HTERT RPE-1 (cell line): ENCODE results near the gene SYNDIG1.

Experiments
- in situ Hi-C: fragments of 300-500 bp; cut with MboI; formaldehyde crosslinking; loops from 4 replicates; pipeline ENCODE4 v1.14.3; 2020; ENCODE audit warnings: low sequenced_read_pairs

The SYNDIG1 gene

DNA sequence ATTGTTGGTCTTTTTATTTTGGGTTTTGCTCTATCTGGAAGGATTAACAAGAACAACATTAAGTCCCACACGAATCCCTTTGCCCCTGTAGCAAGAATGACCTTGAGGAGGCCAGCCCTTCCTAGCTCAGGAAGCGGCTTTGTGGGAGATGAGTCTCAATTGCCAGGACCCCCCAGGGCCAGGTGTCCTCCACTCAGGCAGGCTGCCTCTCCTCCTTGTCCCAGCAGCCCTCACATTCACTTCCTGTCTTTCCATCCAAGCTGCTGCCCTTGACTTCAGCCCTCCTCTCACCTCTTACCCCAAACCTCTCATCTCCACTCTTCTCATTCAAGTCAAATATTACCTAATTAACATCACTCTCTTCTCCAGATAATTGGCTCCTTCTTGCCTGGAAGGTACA is 22.6 kb upstream of the SYNDIG1 start:
- in situ Hi-C loops: no loop called here

DNA sequence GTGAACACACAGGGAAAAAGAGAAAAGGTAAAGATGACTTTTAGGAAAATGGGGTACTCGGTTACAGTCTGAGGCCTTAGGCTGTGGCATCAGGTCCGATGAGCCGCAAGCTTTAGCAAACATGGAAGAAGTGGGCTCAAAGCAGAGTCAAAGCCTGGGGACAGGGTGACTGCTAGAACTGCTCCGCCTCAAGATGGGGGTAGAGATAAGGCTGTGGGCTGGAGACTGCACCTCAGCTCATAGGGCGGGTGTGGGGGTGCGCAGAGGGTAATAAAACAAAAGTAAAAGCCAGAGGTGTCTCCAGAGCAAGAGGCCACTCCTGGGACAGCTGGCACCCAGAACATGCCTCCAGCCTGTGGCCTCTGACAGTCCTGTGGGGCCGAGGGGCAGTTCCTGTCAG is 21.3 kb upstream of the SYNDIG1 start:
- in situ Hi-C loops: no loop called here

DNA sequence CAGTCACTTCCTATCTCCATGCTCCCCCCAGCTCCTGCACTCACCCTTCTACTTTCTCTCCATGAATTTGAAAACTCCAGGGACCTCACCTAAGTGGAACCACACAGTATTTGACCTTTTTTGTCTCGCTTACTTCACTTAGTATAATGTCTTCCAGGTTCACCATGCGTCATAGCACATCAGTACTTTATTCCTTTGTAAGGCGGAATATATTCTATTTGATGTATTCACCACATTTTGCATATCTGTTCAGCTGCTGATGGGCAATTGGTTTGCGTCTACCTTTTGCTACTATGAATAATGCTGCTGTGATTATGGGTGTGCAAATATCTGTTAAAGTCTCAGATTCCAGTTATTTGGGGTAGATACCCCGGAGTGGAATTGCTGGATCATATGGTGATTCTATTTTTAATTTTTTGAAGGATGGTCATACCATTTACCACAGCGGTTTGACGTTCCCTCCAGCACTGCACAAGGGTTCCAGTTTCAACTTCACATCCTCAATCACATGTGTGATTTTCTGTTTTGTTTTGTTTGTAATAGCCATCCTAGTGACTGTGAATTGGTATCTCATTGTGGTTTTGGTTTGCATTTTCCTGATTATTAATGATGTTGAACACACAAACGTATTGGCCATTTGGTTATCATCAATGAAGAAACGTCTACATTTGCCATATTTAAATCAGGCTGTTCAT is 20.3 kb upstream of the SYNDIG1 start:
- in situ Hi-C loops: no loop called here

DNA sequence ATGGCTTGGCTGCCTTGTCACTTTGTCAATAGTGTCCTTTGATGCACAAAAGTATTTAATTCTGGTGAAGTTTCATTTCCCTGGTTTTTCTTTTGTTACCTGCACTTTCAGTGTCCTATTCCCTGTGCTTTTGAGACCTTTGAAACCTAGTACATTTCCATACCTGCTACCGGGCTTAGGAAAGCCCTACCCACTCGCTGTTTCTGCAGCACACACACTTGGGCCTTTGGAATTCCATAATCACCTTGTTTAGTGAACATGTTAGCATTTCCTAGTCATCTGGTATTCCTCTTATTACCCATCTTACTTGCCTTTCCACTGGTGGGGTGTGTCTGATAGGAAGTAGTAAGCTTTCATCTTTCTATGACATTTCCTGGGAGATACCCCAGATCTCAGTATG is 19.3 kb upstream of the SYNDIG1 start:
- in situ Hi-C loops: no loop called here

DNA sequence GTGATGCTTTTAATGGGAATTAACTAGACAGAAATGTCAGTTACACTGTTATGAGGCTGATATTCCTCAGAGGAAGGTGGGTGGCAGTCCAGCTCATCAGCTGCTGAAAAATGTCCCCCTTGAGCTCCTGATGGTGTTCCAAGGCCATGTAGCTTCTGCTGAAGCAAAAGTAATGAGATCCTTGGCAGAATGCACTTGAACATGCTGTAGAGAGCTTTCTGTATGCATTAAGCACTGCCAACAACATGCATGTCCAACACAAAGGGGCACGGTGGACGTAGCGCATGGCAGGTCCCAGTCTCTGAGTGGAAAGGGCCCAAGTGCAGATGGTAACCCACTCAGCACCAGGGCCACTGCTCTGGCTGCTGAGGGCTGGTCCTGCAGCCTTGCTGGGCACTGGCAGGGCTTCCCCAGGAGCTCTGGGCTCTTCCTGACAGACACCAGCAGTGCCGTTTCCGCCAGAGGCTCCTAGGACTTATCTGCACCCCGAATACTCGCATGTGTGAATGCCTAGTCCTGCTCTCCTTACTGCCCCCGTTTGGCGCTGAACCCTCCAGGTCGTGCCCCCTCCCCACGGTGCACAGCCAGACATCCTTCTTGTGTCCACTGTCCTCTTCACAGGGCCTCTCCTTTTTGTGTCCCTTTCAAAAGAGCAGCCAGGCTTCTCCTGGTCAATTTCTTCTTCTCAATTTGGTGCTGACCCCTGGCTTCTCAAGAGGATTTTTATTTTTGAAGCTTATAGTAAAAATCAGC is 18.6 kb upstream of the SYNDIG1 start:
- in situ Hi-C loops: no loop called here

DNA sequence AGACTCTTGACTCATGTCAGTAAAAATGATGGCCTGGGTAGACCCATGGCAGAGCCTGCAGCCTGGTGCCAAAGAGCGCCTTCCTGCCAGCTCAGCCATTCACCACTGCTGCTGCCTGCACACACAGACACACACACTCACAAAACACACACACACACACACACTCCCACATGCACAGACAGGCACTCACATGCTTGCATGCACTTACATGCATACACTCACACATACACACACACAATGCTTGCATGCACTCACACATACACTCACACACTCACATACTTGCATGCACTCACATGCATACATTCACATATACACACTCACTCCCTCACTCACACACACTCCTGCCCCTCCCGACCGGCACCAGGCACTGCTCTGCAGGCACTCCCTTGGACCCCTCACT is 18.0 kb upstream of the SYNDIG1 start:
- in situ Hi-C loops: no loop called here

DNA sequence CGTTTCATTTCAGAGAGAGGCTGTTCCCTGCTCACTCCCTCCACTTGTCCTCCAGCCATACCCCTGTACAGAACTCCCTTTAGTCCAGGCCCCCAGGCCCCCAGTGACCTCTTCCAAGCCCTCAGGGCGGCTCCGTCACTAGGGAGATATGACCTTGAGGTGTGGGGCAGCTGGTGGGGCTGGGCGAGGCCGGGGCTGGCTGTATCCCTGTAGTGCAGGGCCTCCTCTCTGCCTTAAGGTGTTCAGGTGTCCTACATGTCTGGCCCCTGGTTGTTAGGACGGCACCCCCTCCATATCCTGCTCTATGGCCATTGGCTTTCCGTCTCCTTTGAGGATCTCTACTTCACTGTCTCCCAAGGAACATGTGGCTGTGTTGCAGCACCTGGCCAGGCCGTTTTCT is 17.4 kb upstream of the SYNDIG1 start:
- in situ Hi-C loops: no loop called here

DNA sequence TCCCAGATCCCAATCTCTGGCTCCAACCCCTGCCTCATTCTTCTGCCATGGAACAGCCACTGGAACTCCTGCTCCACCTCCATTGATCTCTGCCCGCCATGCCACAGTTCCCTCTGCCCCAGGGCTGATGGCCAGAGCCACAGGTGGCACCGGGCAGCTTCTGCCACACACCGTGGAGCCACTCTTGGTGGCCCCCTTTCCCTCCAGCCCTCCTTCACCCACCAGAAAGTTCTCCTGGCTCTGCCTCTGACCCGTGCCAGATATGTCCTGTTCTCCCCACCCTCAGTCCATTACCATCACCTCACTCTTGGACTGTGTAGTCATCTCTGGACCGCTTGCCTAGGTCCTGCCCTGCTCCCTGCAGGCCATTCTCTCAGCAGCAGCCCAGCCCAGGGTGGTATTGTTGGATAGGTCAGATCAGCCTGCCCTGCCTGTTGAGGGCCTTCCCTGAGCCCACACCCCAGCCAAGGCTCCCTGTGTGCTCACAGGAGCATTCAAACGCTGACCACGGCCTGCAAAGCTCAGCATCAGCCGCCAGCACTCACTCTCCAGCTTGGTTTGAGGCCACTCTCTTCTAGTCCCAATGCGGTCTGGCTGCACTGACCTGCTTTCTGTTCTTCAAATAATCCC is 16.8 kb upstream of the SYNDIG1 start:
- in situ Hi-C loops: no loop called here

DNA sequence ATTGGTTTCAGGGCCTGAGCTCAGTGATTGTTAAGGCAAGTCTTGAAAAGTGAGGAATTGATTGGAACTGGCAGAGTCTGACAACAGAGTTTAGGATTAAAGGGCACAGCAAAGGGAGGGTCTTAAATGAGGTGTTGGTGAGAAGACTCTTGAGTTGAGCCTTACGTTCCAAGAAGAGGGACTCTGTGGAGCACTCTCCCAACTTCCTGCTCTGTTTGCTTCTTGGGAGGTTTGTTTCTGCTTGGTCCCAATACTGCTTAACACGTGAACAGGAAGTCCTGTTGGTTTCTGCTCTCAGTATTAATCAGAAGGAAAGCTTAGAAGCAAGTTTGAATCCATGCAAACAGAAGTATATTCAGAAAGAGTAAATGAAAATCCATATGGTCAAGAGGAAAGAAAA is 15.6 kb upstream of the SYNDIG1 start:
- in situ Hi-C loops: no loop called here

DNA sequence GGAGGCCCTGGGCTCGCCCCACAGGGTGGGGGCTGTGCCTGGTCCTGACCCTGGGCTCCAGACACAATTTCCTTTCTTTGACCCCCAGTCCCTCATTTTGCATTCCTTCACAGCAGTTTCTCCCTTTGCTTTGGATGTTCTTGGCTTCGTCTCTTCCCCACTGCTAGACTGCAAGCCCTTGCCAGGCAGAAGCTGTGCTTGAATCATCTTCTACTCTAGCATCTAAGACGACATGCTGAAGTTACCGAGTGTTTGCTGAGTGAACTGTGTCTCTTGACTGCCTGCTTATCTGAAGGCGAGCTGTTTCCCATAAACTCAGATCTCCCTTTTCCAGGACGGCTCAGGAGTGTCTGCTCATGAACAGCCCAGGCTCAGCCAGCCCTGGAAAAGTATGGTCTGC is 14.3 kb upstream of the SYNDIG1 start:
- in situ Hi-C loops: no loop called here

DNA sequence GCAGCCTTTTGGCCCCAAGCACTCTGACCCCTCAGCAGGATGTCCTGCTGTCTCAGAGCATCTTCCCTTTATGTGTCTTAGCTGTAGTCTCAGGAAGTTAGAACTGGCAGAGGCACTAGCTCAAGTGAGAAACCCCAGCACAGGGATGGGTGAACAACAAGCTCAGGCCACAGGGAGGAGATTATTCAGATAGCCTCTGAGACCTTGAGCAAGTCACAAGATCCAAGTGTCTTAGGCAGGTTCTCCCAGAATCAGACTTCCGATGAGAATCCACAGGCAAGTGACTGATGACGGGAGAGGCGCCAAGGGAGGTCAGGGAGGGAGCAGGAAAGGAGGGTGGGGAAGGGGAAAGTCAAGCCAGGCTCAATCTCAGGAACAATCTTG is 13.0 kb upstream of the SYNDIG1 start:
- in situ Hi-C loops: no loop called here

DNA sequence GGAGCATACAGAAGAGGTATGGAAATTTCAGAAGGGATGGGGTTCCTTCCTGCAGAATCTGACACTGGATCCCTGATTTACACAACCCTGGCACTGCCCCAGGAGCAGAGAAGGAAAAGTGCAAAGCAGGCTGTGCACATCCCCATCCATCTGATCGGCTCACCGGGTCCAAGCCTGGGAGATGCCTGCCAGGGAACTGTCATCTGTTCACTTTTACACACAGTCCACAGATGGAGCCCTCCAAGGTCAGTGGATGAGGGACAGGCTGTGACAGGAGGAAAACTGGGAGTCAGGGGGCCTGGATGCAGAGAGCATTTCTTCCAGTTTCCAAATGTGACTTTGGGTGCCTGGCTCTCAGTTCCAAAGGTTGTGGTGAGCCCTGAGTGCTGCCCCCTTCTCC is 11.0 kb upstream of the SYNDIG1 start:
- in situ Hi-C loops: no loop called here

DNA sequence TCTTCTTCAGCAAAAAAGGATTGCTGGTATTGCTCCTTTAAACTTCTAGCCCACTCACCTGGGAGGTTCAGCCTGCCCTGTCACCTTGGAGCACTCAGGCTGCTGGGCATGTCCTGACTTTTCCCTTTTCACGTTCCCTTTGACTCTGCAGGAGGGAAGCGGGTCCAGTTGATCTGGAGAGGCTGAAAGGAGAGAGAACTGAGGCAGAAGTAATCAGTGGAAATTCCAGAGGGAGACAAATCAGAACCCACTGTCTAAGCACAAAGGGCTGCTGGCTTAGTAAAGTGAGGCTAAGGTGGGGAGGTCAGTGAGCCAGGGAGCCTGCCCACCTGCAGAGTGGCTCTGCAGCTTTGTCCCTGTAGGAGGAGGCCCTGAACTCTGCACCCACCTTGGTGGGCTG is 9.7 kb upstream of the SYNDIG1 start:
- in situ Hi-C loops: no loop called here

DNA sequence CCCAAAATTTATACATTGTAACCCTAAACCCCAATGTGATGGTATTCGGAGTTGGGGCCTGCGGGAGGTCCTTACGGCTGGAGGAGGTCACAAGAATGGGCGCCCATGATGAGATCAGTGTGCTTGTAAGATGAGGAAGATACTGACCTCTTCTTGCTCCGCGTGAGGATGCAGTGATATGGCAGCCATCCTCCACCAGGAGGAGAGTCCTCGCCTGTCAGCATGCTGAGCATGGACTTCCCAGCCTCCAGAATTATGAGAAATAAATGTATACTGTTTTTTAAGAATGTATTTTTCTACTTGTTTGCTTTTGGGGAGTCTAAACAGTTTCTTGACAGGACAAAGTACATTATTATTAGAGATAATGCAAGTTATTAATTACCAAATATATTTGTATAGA is 8.7 kb upstream of the SYNDIG1 start:
- in situ Hi-C loops: no loop called here

DNA sequence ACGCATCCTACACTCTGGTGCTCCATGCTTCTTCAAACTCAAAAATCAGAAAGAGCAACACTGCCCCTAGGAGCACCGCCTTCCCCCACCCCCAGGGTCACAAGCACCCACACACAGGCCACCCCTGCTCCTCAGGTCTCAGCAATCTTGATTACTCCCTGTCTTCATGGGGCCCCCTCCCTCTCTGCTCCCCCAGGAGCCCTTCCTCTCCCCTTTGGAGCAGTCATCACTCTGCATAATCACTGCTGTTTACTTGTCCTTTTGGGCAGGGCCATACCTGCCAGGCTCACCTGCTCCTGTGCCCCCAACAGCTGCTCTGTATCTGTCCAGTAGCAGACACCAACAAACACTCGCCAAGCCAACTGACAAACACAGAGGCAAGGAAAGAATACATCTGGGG is 7.6 kb upstream of the SYNDIG1 start:
- in situ Hi-C loops: no loop called here

DNA sequence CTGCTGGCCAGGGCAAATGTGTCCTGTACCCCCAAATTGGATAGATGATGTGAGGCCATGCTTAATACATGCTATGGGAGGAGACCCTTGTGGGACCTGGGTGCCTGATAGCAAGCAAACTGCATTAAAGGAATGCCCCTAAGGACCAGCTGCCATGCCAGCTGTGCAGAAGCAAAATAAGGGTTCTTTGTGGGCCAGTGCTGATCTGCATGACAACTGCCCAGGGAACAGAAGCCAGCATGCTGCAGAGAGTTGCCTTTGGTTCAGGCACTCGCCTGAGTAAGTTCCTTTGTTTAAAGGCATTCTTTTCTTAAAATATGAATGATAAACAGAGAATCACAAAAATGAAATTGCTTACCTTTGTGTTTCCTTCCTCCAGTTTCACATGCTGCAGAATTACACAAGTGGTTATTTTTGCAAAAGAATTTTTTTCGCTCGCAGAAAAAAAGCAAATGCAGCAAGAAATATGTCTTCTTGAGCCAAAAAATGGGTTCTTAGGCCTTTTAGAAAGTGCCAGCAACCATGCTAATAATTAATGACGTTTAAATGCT is 6.9 kb upstream of the SYNDIG1 start:
- in situ Hi-C loops: no loop called here

DNA sequence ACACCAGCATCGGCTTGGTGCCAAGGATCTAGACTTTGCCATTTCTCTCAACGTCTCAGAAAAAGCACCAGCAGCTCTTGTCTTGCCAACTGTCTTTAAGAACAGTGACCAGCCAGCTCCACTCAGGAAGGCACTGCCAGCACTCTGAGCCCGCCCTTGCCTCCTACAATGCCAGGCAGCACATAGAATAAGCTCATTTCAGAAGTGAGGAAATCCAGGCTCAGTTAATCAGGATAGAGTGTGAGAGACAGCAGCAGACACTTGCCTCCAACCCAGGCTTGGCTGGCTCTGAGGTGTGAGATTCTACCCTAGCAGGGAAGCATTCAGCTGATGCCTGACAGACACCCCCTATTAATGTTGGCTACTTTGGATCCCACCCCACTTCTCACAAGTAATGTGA is 4.3 kb upstream of the SYNDIG1 start:
- in situ Hi-C loops: no loop called here

DNA sequence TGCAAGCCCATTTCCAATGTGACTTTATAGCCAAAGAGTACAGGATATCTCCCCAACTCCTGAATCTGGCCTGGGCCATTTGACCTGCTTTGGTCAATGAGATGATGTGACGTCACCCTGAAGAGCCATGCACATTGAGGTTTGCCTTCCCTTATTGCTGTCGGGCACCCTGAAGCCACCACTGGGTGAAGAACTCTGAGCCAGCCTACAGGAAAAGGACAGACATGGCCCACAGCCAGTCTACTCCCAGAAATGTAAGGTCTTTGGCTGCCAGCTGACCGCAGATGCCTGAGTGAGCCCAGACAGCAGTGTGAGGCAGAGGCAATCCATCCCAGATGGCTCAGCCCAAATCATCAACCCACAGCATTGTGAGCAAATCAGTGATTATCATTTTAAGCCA is 3.7 kb upstream of the SYNDIG1 start:
- in situ Hi-C loops: no loop called here

DNA sequence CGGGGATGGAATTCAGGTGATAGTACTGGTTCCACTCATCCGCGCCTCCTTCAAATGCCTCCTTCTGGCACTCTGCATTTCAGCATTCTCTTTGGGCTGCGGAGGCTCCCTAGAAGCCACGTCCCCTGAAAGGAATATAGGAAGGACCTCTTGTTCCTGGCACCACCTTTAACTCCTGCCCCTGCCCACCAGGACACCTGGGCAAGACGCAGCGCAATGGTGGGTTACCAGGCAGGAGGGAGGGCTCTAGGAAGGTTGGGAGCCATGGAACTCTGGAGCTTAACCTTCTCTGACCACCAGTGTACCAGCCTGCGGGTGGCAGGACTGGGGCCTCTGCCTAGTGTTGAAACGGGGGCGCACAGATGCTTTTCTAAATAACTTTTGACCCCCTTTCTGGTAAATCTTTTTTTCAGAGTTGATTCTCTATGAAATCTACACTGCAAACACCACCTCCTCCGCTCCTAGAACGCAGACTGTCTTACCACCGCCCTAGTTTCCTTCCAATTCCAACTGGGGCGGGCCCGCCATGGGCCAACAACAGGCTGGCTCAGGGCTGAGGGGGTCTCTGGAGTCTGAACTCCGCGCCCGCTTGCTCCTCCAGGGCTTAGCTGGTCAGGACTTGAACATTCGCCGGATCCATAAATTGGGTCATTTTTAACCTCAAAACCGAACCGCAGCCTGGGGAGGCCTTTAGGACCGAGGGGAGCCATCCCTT is 871 bp upstream of the SYNDIG1 start:
- in situ Hi-C loops: no loop called here

DNA sequence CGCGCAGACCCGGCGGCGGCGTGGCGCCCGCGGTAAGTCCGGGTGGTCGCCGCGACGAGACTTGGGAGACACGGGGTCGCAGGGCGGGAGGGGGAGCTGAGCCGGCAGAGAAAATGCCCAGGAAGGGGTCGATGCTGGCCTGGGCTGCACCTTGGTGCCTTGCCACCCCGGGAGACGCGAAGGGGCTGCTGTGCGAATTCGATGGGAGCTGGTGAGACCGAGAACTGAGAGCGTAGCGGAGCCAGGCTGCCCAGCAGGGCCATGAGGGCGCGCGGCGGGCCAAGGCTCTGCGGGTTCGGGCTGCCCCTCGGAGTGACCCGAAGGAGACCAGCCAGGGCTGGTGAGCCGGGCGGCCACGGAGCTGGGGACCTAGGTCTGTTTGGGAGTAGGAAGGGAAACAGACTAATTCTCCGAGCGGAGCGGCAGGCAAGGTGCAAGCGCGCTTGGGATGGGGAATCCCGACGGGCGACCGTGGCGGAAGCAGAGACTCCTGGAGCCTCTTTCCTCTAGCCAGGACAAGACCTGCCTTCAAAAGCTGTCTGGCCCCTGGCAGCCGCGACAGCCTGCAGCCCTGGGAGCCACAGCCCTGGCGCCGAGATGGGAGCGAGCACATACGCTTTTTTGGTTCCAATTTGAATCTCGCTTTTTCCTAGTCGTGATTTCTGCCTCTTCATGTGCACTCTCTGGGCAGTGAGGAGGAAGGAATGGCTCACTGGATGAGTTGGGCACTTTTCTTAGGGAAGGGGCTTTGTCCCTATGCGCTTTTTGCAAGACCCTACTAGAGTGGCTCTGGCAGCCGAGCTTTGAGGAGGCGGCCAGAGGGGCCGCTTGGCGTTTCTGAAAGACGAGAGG is 691 bp downstream of the SYNDIG1 start:
- in situ Hi-C loops: no loop called here
